ENCODE results near the gene RGS8. TPM values are rescaled to one million over a fixed set of nuclear protein-coding genes. Genes with fewer than 3 reads are reported as not detected.

Gene RGS8
- total RNA-seq, 1 experiment from 2014 or later = 0.66 TPM

DNA sequence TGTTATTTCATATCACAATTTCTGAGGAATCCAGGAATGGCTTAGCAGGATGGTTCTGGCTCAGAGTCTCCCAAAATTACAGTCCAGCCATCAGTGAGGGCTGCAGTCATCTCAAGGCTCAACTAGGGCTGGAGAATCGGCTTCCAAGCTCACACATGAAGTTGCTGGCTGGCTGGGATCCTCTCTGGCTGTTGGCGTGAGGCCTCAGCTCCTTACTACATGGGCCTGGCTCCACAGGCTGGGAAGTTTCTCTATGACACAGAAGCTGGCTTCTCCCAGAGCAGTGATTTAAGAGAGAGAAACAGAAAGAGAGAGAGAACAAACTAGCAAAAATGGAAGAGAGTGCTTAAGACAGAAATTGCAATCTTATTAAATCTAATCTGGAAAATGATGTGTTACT, 38.8 kb upstream of the RGS8 start:
- Mint-ChIP-seq H3K4me1 (no peaks in the 10 kb centered on the region), H3K36me3 (no peaks in the 10 kb centered on the region), H3K27me3 (ENCODE audit: low read depth) (no peaks in the 10 kb centered on the region), H3K4me3 (no peak overlapping the region), H3K27ac (no peak overlapping the region), H3K9me3 (no peaks in the 10 kb centered on the region)
- no peak for ATAC-seq
- ChIA-PET CTCF (no interaction called here), POLR2A (no interaction called here)
- TF ChIP-seq MXD4 (CRISPR knock-in tag; IDR thresholded peaks at IDR 0.05; ENCODE audit: borderline replicate concordance) = no peak
- TF ChIP-seq JUN (CRISPR knock-in tag; IDR thresholded peaks at IDR 0.05) = no peak
- TF ChIP-seq, protein P1, sequence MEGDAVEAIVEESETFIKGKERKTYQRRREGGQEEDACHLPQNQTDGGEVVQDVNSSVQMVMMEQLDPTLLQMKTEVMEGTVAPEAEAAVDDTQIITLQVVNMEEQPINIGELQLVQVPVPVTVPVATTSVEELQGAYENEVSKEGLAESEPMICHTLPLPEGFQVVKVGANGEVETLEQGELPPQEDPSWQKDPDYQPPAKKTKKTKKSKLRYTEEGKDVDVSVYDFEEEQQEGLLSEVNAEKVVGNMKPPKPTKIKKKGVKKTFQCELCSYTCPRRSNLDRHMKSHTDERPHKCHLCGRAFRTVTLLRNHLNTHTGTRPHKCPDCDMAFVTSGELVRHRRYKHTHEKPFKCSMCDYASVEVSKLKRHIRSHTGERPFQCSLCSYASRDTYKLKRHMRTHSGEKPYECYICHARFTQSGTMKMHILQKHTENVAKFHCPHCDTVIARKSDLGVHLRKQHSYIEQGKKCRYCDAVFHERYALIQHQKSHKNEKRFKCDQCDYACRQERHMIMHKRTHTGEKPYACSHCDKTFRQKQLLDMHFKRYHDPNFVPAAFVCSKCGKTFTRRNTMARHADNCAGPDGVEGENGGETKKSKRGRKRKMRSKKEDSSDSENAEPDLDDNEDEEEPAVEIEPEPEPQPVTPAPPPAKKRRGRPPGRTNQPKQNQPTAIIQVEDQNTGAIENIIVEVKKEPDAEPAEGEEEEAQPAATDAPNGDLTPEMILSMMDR (IDR thresholded peaks at IDR 0.05) = no peak
- no peak for DNase-seq (ENCODE audit: low spot score)

DNA sequence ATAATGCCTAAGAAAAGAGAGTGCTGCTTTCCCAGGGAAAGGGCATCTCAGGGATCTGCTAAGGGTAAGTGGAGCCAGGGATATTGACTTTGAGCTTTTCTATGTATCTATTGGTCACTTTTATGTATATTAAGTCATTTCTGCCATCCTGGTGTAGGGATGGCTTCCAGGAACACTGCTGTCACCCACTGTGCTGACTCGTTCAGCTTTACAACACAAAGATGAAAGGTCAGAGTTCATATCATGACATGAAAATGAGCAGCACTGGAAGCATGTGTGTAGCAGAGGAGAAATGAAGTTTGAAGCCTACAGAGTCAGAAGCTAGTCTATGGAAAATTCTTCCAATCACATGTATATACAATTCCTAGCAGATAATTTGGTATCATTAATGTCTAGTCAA, 37.1 kb upstream of the RGS8 start:
- Mint-ChIP-seq H3K27me3 (ENCODE audit: low read depth) (no peaks in the 10 kb centered on the region), H3K27ac (no peak overlapping the region), H3K4me1 (peaks cover 9% of the 10 kb centered on the region), H3K4me3 (no peak overlapping the region), H3K9me3 (no peaks in the 10 kb centered on the region), H3K36me3 (no peaks in the 10 kb centered on the region)
- POLR2A ChIA-PET = no interaction called here
- TF ChIP-seq FOXP1 (CRISPR knock-in tag; IDR thresholded peaks at IDR 0.05; ENCODE audit: borderline replicate concordance) = no peak
- no peak for TF ChIP-seq NFYB (CRISPR knock-in tag; conservative IDR thresholded peaks at IDR 0.05; ENCODE audit: low read depth)
- TF ChIP-seq CREB1 (CRISPR knock-in tag; IDR thresholded peaks at IDR 0.05) = no peak
- TF ChIP-seq ZNF138 (CRISPR knock-in tag; conservative IDR thresholded peaks at IDR 0.05) = no peak
- TF ChIP-seq ZNF263 (CRISPR knock-in tag; IDR thresholded peaks at IDR 0.05; ENCODE audit: low read depth) = no peak
- TF ChIP-seq IRF2 (CRISPR knock-in tag; IDR thresholded peaks at IDR 0.05; ENCODE audit: borderline replicate concordance, low read depth) = no peak
- TF ChIP-seq, protein P2, sequence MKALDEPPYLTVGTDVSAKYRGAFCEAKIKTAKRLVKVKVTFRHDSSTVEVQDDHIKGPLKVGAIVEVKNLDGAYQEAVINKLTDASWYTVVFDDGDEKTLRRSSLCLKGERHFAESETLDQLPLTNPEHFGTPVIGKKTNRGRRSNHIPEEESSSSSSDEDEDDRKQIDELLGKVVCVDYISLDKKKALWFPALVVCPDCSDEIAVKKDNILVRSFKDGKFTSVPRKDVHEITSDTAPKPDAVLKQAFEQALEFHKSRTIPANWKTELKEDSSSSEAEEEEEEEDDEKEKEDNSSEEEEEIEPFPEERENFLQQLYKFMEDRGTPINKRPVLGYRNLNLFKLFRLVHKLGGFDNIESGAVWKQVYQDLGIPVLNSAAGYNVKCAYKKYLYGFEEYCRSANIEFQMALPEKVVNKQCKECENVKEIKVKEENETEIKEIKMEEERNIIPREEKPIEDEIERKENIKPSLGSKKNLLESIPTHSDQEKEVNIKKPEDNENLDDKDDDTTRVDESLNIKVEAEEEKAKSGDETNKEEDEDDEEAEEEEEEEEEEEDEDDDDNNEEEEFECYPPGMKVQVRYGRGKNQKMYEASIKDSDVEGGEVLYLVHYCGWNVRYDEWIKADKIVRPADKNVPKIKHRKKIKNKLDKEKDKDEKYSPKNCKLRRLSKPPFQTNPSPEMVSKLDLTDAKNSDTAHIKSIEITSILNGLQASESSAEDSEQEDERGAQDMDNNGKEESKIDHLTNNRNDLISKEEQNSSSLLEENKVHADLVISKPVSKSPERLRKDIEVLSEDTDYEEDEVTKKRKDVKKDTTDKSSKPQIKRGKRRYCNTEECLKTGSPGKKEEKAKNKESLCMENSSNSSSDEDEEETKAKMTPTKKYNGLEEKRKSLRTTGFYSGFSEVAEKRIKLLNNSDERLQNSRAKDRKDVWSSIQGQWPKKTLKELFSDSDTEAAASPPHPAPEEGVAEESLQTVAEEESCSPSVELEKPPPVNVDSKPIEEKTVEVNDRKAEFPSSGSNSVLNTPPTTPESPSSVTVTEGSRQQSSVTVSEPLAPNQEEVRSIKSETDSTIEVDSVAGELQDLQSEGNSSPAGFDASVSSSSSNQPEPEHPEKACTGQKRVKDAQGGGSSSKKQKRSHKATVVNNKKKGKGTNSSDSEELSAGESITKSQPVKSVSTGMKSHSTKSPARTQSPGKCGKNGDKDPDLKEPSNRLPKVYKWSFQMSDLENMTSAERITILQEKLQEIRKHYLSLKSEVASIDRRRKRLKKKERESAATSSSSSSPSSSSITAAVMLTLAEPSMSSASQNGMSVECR (CRISPR knock-in tag; IDR thresholded peaks at IDR 0.05; ENCODE audit: borderline replicate concordance) = no peak
- no peak for TF ChIP-seq TP53 (CRISPR knock-in tag; IDR thresholded peaks at IDR 0.05)
- TF ChIP-seq ZNF121 (CRISPR knock-in tag; IDR thresholded peaks at IDR 0.05) = no peak
- TF ChIP-seq, protein P3, sequence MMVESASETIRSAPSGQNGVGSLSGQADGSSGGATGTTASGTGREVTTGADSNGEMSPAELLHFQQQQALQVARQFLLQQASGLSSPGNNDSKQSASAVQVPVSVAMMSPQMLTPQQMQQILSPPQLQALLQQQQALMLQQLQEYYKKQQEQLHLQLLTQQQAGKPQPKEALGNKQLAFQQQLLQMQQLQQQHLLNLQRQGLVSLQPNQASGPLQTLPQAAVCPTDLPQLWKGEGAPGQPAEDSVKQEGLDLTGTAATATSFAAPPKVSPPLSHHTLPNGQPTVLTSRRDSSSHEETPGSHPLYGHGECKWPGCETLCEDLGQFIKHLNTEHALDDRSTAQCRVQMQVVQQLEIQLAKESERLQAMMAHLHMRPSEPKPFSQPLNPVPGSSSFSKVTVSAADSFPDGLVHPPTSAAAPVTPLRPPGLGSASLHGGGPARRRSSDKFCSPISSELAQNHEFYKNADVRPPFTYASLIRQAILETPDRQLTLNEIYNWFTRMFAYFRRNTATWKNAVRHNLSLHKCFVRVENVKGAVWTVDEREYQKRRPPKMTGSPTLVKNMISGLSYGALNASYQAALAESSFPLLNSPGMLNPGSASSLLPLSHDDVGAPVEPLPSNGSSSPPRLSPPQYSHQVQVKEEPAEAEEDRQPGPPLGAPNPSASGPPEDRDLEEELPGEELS (CRISPR knock-in tag; IDR thresholded peaks at IDR 0.05) = no peak
- no peak for TF ChIP-seq GABPB1 (CRISPR knock-in tag; IDR thresholded peaks at IDR 0.05)
- TF ChIP-seq SP1 (CRISPR knock-in tag; conservative IDR thresholded peaks at IDR 0.05) = no peak
- TF ChIP-seq, protein P4, sequence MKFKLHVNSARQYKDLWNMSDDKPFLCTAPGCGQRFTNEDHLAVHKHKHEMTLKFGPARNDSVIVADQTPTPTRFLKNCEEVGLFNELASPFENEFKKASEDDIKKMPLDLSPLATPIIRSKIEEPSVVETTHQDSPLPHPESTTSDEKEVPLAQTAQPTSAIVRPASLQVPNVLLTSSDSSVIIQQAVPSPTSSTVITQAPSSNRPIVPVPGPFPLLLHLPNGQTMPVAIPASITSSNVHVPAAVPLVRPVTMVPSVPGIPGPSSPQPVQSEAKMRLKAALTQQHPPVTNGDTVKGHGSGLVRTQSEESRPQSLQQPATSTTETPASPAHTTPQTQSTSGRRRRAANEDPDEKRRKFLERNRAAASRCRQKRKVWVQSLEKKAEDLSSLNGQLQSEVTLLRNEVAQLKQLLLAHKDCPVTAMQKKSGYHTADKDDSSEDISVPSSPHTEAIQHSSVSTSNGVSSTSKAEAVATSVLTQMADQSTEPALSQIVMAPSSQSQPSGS (CRISPR knock-in tag; IDR thresholded peaks at IDR 0.05; ENCODE audit: borderline replicate concordance, low read depth) = no peak
- TF ChIP-seq, protein P5, sequence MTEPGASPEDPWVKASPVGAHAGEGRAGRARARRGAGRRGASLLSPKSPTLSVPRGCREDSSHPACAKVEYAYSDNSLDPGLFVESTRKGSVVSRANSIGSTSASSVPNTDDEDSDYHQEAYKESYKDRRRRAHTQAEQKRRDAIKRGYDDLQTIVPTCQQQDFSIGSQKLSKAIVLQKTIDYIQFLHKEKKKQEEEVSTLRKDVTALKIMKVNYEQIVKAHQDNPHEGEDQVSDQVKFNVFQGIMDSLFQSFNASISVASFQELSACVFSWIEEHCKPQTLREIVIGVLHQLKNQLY (CRISPR knock-in tag; IDR thresholded peaks at IDR 0.05) = no peak
- DNase-seq (ENCODE audit: low spot score) (no peak), ATAC-seq (no peak)
- CTCF ChIA-PET = interaction anchor here (0.6 to 1.5 kb wide), 3 partner anchors 61 to 206 kb away, joined by 3 to 4 read pairs (median 3); no protein-coding TSS in a partner anchor

Measured in WTC11 (cell line).